NOMO-1 treated with dmso at 0.1 percent for 144 hours (cell line): Measurements from ENCODE around the gene TMEM59.
"Not testable (repeated sequence)": the region's sequence is repeated elsewhere in the genome, so short reads cannot be mapped to it uniquely, and the experiment has no call there.

Experiments
- DNase-seq: peaks from one replicate; lab custom pipeline; 2025; ENCODE audit not compliant: unreplicated experiment; lab: John Stamatoyannopoulos, UW

The TMEM59 gene

GRCh38 chr1:54053745-54054437 lies 887 bp upstream of the TMEM59 start:
- DNase-seq, result no peak

- DNase-seq, result no peak
Observed at GRCh38 chr1:54052431-54052933, 522 bp downstream of the TMEM59 start.

GRCh38 chr1:54051933-54052430 lies 1.0 kb downstream of the TMEM59 start:
- DNase-seq, result no peak

GRCh38 chr1:54050435-54050834 lies 2.6 kb downstream of the TMEM59 start:
- not testable (repeated sequence) for DNase-seq

GRCh38 chr1:54047384-54048305 lies 5.4 kb downstream of the TMEM59 start:
- no peak for DNase-seq

- no peak for DNase-seq
Observed at GRCh38 chr1:54046671-54047383, 6.2 kb downstream of the TMEM59 start.

GRCh38 chr1:54045496-54045895 lies 7.5 kb downstream of the TMEM59 start:
- DNase-seq, result no peak

- DNase-seq, result no peak
Observed at GRCh38 chr1:54041806-54042205, 11.2 kb downstream of the TMEM59 start.

GRCh38 chr1:54037476-54037875 lies 15.5 kb downstream of the TMEM59 start:
- DNase-seq, result no peak

GRCh38 chr1:54028306-54029251 lies 24.4 kb downstream of the TMEM59 start:
- DNase-seq, result no peak

- no peak for DNase-seq
Observed at GRCh38 chr1:54027848-54028247, 25.2 kb downstream of the TMEM59 start.

- DNase-seq, result not testable (repeated sequence)
Observed at GRCh38 chr1:54024811-54025210, 28.2 kb downstream of the TMEM59 start.

- DNase-seq, result no peak
Observed at GRCh38 chr1:54024358-54024757, 28.6 kb downstream of the TMEM59 start.

- DNase-seq, result not testable (repeated sequence)
Observed at GRCh38 chr1:54019562-54020176, 33.3 kb downstream of the TMEM59 start.

GRCh38 chr1:54018635-54019034 lies 34.4 kb downstream of the TMEM59 start:
- DNase-seq, result no peak

- no peak for DNase-seq
Observed at GRCh38 chr1:54017979-54018378, 35.0 kb downstream of the TMEM59 start, which contains the start of gene LDLRAD1. TSS of gene LDLRAD1 (minus strand) at chr1:54018186. CDS start at chr1:54018112, 74 bp downstream.

- DNase-seq, result no peak
Observed at GRCh38 chr1:54016343-54017282, 36.4 kb downstream of the TMEM59 start.

GRCh38 chr1:54014009-54014629 lies 38.9 kb downstream of the TMEM59 start:
- DNase-seq, result no peak
